ENCODE measurements around the gene GSK3B.

DNA sequence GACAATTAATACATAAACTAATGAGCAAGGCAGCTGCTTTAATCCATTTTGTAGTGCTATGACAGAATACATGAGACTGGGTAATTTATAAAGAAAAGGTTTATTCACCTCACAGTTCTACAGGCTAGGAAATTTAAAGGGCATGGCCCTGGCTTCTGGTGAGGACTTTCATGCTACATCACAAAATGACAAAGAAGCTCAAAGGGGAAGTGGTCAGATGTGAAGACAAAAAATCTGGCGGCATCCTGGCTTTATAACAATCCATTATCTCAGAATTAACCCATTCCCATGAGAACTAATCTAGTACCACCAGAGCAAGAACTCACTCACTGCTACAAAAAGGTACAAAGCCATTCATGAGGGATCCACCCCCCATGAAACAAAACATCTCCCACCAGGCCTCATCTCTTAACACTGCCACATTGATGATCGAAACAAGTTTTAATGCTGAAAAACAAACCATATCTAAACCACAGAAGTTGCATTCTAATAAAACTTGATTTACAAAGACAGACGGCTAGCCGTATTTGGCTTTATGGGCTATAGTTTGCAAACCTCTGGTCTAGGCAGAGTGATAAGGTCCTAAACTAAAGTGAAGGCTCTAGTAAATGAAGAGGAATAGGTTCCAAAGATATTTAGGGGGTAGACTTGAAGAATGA, 44.2 kb downstream of the GSK3B start:
- TF ChIP-seq, protein P1, sequence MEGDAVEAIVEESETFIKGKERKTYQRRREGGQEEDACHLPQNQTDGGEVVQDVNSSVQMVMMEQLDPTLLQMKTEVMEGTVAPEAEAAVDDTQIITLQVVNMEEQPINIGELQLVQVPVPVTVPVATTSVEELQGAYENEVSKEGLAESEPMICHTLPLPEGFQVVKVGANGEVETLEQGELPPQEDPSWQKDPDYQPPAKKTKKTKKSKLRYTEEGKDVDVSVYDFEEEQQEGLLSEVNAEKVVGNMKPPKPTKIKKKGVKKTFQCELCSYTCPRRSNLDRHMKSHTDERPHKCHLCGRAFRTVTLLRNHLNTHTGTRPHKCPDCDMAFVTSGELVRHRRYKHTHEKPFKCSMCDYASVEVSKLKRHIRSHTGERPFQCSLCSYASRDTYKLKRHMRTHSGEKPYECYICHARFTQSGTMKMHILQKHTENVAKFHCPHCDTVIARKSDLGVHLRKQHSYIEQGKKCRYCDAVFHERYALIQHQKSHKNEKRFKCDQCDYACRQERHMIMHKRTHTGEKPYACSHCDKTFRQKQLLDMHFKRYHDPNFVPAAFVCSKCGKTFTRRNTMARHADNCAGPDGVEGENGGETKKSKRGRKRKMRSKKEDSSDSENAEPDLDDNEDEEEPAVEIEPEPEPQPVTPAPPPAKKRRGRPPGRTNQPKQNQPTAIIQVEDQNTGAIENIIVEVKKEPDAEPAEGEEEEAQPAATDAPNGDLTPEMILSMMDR (IDR thresholded peaks at IDR 0.05): no peak
- no peak for TF ChIP-seq POLR2A (IDR thresholded peaks at IDR 0.05)
